Hepatocyte (in vitro differentiated cells): ENCODE measurements around the gene PIBF1. TPM values are rescaled to one million over a fixed set of nuclear protein-coding genes. Genes with fewer than 3 reads are reported as not detected.
"Not testable (repeated sequence)": the region's sequence is repeated elsewhere in the genome, so short reads cannot be mapped to it uniquely, and the experiment has no call there.

Source experiments
- DNase-seq: peaks from one replicate; pipeline ENCODE4 v3.0.0-alpha.2; 2016; ENCODE audit warnings: low spot score
- H2AFZ ChIP-seq: fragments of 200-600 bp; sonication (generic); 2 replicates; pipeline ENCODE4 v1.6.0; 2016; ENCODE audit warnings: antibody characterized with exemption, mild to moderate bottlenecking
- H3K27ac ChIP-seq: fragments of 200-600 bp; sonication (generic); 2 replicates; pipeline ENCODE4 v1.5.1; 2016; ENCODE audit warnings: mild to moderate bottlenecking
- H3K27me3 ChIP-seq: fragments of 200-600 bp; sonication (generic); 2 replicates; pipeline ENCODE4 v1.6.1; 2016
- H3K36me3 ChIP-seq: fragments of 200-600 bp; sonication (generic); replicated peaks from 2 replicates; pipeline ENCODE4 v1.5.1; 2016; ENCODE audit warnings: low read depth; ENCODE audit not compliant: insufficient read depth
- H3K4me1 ChIP-seq: fragments of 200-600 bp; sonication (generic); 2 replicates; pipeline ENCODE4 v1.5.1; 2016; ENCODE audit warnings: mild to moderate bottlenecking, moderate library complexity; ENCODE audit not compliant: insufficient read depth
- H3K4me2 ChIP-seq: fragments of 200-600 bp; sonication (generic); 2 replicates; pipeline ENCODE4 v1.6.0; 2016
- H3K4me3 ChIP-seq: fragments of 200-600 bp; sonication (generic); 2 replicates; pipeline ENCODE4 v1.5.1; 2016; ENCODE audit warnings: mild to moderate bottlenecking
- H3K79me2 ChIP-seq: fragments of 200-600 bp; sonication (generic); 2 replicates; pipeline ENCODE4 v1.6.0; 2017; ENCODE audit warnings: mild to moderate bottlenecking
- H3K9me2 ChIP-seq: fragments of 200-600 bp; sonication (generic); replicated peaks from 2 replicates; pipeline ENCODE4 v1.6.0; 2017; ENCODE audit warnings: mild to moderate bottlenecking; ENCODE audit not compliant: insufficient read depth
- H3K9me3 ChIP-seq: fragments of 200-600 bp; sonication (generic); 2 replicates; pipeline ENCODE4 v1.5.1; 2016; ENCODE audit warnings: low read depth, mild to moderate bottlenecking
- H4K20me1 ChIP-seq: fragments of 200-600 bp; sonication (generic); 2 replicates; pipeline ENCODE4 v1.6.0; 2016; ENCODE audit warnings: mild to moderate bottlenecking; ENCODE audit not compliant: insufficient read depth, poor library complexity, severe bottlenecking
- CTCF ChIP-seq: fragments of 200-600 bp; sonication (generic); IDR thresholded peaks from 2 replicates; pipeline ENCODE4 v1.5.1; 2016; ENCODE audit warnings: antibody characterized with exemption, mild to moderate bottlenecking; ENCODE audit not compliant: poor library complexity
- EZH2 ChIP-seq: fragments of 200-600 bp; sonication (generic); IDR thresholded peaks from 2 replicates; pipeline ENCODE4 v1.6.1; 2016; ENCODE audit warnings: antibody characterized with exemption, mild to moderate bottlenecking, borderline replicate concordance
- EZH2phosphoT487 ChIP-seq: fragments of 200-600 bp; sonication (generic); IDR thresholded peaks from one replicate; pipeline ENCODE4 v1.6.1; 2018; ENCODE audit warnings: antibody characterized with exemption, mild to moderate bottlenecking, low read depth, moderate library complexity; ENCODE audit not compliant: unreplicated experiment, severe bottlenecking
- WGBS: methylation state at CpG from one replicate; pipeline ENCODE4 v1.1.6; 2016; ENCODE audit warnings: low lambda C conversion rate; ENCODE audit errors: missing lambda C conversion rate; 5-methylcytosine and 5-hydroxymethylcytosine counted together
- polyA plus RNA-seq: library from polyadenylated mRNA; unstranded; fragments of >200 nt; fragmentation: Nextera tagmentation; extraction: Ambion mirVana; gene quantifications from 2 replicates; pipeline ENCODE4 v1.2.1, GENCODE V29; 2016
- total RNA-seq: library from RNA; depleted of rRNA; stranded (reverse); fragments of >200 nt; gene quantifications from 2 replicates; pipeline ENCODE4 v1.2.3, GENCODE V29; 2014

The PIBF1 gene
- total and polyA plus RNA-seq, 2 experiments from 2014 or later = 13.1 to 24.5 TPM

- no peak for DNase-seq
- TF ChIP-seq EZH2 = no peak
- TF ChIP-seq CTCF = no peak
- TF ChIP-seq EZH2phosphoT487 = no peak
These were observed 108.6 kb downstream of the PIBF1 start for GRCh38 chr13:72890546-72890945.

GRCh38 chr13:72891423-72891822, 109.5 kb downstream of the PIBF1 start:
- no peaks in the 10 kb centered on the region for H4K20me1 ChIP-seq
- H3K27me3 ChIP-seq = no peaks in the 10 kb centered on the region
- WGBS = 98% methylated on average over 3 of the region's 3 CpGs
- no peak overlapping the region for H3K4me2 ChIP-seq
- no peak overlapping the region for H3K27ac ChIP-seq
- no peaks in the 10 kb centered on the region for H3K4me1 ChIP-seq
- TF ChIP-seq EZH2phosphoT487 (no peak), CTCF (no peak), EZH2 (no peak)
- DNase-seq = no peak
- no peak overlapping the region for H2AFZ ChIP-seq
- no peak overlapping the region for H3K4me3 ChIP-seq
- H3K36me3 ChIP-seq = no peaks in the 10 kb centered on the region
- H3K9me2 ChIP-seq = no peaks in the 10 kb centered on the region
- H3K79me2 ChIP-seq = no peaks in the 10 kb centered on the region
- no peaks in the 10 kb centered on the region for H3K9me3 ChIP-seq

More at GRCh38 chr13:72890546-72890945, 108.6 kb downstream of the PIBF1 start:
- H3K4me3 ChIP-seq = no peak overlapping the region
- H3K4me2 ChIP-seq = no peak overlapping the region
- WGBS = 92% methylated on average over 2 of the region's 2 CpGs
- H3K27me3 ChIP-seq = no peaks in the 10 kb centered on the region
- no peaks in the 10 kb centered on the region for H3K9me2 ChIP-seq
- no peaks in the 10 kb centered on the region for H3K79me2 ChIP-seq
- H4K20me1 ChIP-seq = no peaks in the 10 kb centered on the region
- H3K4me1 ChIP-seq = no peaks in the 10 kb centered on the region
- H3K27ac ChIP-seq = no peak overlapping the region
- H2AFZ ChIP-seq = no peak overlapping the region
- H3K9me3 ChIP-seq = no peaks in the 10 kb centered on the region
- no peaks in the 10 kb centered on the region for H3K36me3 ChIP-seq

GRCh38 chr13:72896869-72897268, 114.9 kb downstream of the PIBF1 start:
- H4K20me1 ChIP-seq = no peaks in the 10 kb centered on the region
- no peaks in the 10 kb centered on the region for H3K9me3 ChIP-seq
- no peaks in the 10 kb centered on the region for H3K79me2 ChIP-seq
- no peak overlapping the region for H3K4me3 ChIP-seq
- WGBS = 99% methylated on average over 4 of the region's 4 CpGs
- no peaks in the 10 kb centered on the region for H3K27me3 ChIP-seq
- no peaks in the 10 kb centered on the region for H3K36me3 ChIP-seq
- H2AFZ ChIP-seq = no peak overlapping the region
- H3K4me1 ChIP-seq = no peaks in the 10 kb centered on the region
- H3K4me2 ChIP-seq = no peak overlapping the region
- no peak overlapping the region for H3K27ac ChIP-seq
- DNase-seq = no peak
- no peak for TF ChIP-seq EZH2
- TF ChIP-seq EZH2phosphoT487 = no peak
- TF ChIP-seq CTCF = no peak
- no peaks in the 10 kb centered on the region for H3K9me2 ChIP-seq

- not testable (repeated sequence) for H3K36me3 ChIP-seq, DNase-seq, H3K4me1 ChIP-seq, H3K79me2 ChIP-seq, H3K4me3 ChIP-seq, H3K27ac ChIP-seq, H3K9me3 ChIP-seq, H3K9me2 ChIP-seq, H2AFZ ChIP-seq, H3K4me2 ChIP-seq, H3K27me3 ChIP-seq, H4K20me1 ChIP-seq
- 96% methylated on average over 7 of the region's 7 CpGs for WGBS
These were observed 119.6 kb downstream of the PIBF1 start for GRCh38 chr13:72901546-72901945.
